PC-3 (cell line): ENCODE data around the gene MSGN1.

Source experiments
- EZH2 ChIP-seq: fragments of 300-600 bp; sonication (generic); IDR thresholded peaks from one replicate; pipeline ENCODE4 v1.6.1; 2017; ENCODE audit warnings: antibody characterized with exemption, mild to moderate bottlenecking, low read length; ENCODE audit not compliant: unreplicated experiment
- TF ChIP-seq, protein P1 (sequence below): fragments of 300-600 bp; sonication (generic); conservative IDR thresholded peaks from 2 replicates; pipeline ENCODE4 v1.5.1; 2017; ENCODE audit warnings: antibody characterized with exemption, low read depth, mild to moderate bottlenecking, low read length

DNA sequence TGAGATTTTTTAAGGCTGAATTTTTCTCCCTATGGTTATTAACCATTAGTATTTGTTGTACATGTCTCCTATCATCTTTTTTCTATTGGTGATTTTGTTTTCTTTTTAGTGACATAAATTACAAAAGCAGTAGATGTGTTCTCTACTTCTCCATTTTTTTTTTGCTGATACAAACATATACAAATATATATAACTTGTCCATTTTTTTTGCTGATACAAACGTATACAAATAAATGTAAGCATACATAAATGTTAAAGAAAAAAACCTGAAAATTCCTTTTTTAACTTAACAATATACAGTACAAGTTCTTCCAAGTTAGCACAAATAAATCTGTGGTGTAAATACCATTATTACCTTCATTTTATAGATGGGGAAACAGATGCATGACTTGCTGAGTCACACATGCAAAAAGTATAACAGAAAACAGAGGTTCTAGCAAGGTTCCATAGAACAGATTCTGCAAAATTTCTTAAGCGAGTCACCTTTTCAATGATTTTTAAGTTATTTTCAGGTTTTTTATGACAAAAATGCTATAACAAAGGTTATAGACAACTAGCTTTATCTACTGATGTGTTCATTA is 2.1 kb downstream of the MSGN1 start:
- TF ChIP-seq, protein P1, sequence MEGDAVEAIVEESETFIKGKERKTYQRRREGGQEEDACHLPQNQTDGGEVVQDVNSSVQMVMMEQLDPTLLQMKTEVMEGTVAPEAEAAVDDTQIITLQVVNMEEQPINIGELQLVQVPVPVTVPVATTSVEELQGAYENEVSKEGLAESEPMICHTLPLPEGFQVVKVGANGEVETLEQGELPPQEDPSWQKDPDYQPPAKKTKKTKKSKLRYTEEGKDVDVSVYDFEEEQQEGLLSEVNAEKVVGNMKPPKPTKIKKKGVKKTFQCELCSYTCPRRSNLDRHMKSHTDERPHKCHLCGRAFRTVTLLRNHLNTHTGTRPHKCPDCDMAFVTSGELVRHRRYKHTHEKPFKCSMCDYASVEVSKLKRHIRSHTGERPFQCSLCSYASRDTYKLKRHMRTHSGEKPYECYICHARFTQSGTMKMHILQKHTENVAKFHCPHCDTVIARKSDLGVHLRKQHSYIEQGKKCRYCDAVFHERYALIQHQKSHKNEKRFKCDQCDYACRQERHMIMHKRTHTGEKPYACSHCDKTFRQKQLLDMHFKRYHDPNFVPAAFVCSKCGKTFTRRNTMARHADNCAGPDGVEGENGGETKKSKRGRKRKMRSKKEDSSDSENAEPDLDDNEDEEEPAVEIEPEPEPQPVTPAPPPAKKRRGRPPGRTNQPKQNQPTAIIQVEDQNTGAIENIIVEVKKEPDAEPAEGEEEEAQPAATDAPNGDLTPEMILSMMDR: no peak
- no peak for TF ChIP-seq EZH2
